HepG2 (cell line): ENCODE data around the gene LAMA5. TPM values are rescaled to one million over a fixed set of nuclear protein-coding genes. Genes with fewer than 3 reads are reported as not detected.

ENCODE experiments used
- AKAP8 ChIP-seq: sonication (generic); formaldehyde crosslinking; IDR thresholded peaks from 2 replicates; pipeline ENCODE4 v1.5.1; 2020; ENCODE audit warnings: mild to moderate bottlenecking, missing genetic modification reagents
- BORCS8-MEF2B ChIP-seq: sonication (generic); formaldehyde crosslinking; IDR thresholded peaks from 2 replicates; pipeline ENCODE4 v1.8.0; 2022; ENCODE audit warnings: mild to moderate bottlenecking, missing genetic modification reagents
- FOXA3 ChIP-seq: IDR thresholded peaks from 2 replicates; pipeline ENCODE4 v1.6.1; 2016; ENCODE audit warnings: missing genetic modification reagents, missing compliant biosample characterization
- GATAD1 ChIP-seq: IDR thresholded peaks from 2 replicates; pipeline ENCODE4 v1.6.1; 2016; ENCODE audit warnings: missing genetic modification reagents, missing compliant biosample characterization
- HMGXB4 ChIP-seq, 2 experiments: sonication (generic) in 1 of 2; formaldehyde crosslinking in 1 of 2; IDR thresholded peaks; 2 replicates each; pipeline versions ENCODE4 v1.4.0 to v1.6.1; 2018 to 2020; ENCODE audit warnings: missing genetic modification reagents in 2 of 2, borderline replicate concordance in 1 of 2, low read depth in 1 of 2, mild to moderate bottlenecking in 1 of 2, missing biosample characterization in 1 of 2
- ISL2 ChIP-seq: sonication (generic); formaldehyde crosslinking; IDR thresholded peaks from 2 replicates; pipeline ENCODE4 v1.5.0; 2020; ENCODE audit warnings: missing genetic modification reagents
- MAZ ChIP-seq, 2 experiments: sonication (generic) in 1 of 2; formaldehyde crosslinking in 1 of 2; IDR thresholded peaks; 2 replicates each; pipeline versions ENCODE4 v1.5.0 to v1.6.1; 2012 to 2020; ENCODE audit warnings: low read depth in 2 of 2, mild to moderate bottlenecking in 2 of 2, borderline replicate concordance in 1 of 2, improper control_type of control experiment in 1 of 2, low read length in 1 of 2, missing genetic modification reagents in 1 of 2, moderate library complexity in 1 of 2
- MYC ChIP-seq: sonication (generic); formaldehyde crosslinking; IDR thresholded peaks from 2 replicates; pipeline ENCODE4 v1.9.0; 2021; ENCODE audit warnings: missing genetic modification reagents, borderline replicate concordance
- PHF21A ChIP-seq: sonication (generic); formaldehyde crosslinking; IDR thresholded peaks from 2 replicates; pipeline ENCODE4 v1.5.0; 2020; ENCODE audit warnings: mild to moderate bottlenecking, missing genetic modification reagents
- TBX2 ChIP-seq: sonication (generic); formaldehyde crosslinking; IDR thresholded peaks from 2 replicates; pipeline ENCODE4 v1.5.0; 2020; ENCODE audit warnings: missing genetic modification reagents, mild to moderate bottlenecking, borderline replicate concordance
- THYN1 ChIP-seq: sonication (generic); formaldehyde crosslinking; IDR thresholded peaks from 2 replicates; pipeline ENCODE4 v1.8.1; 2023; ENCODE audit warnings: low read depth, mild to moderate bottlenecking, moderate library complexity, missing genetic modification reagents, borderline replicate concordance
- U2AF2 ChIP-seq: fragments of 200-400 bp; formaldehyde crosslinking; IDR thresholded peaks from 2 replicates; pipeline ENCODE4 v1.6.1; 2017; ENCODE audit warnings: low read depth, mild to moderate bottlenecking, low read length
- YEATS2 ChIP-seq: sonication (generic); formaldehyde crosslinking; IDR thresholded peaks from 2 replicates; pipeline ENCODE4 v1.4.0; 2020; ENCODE audit warnings: missing genetic modification reagents, borderline replicate concordance
- ZFP36 ChIP-seq: fragments of 150-350 bp; IDR thresholded peaks from 2 replicates; pipeline ENCODE4 v1.6.1; 2018; ENCODE audit warnings: borderline replicate concordance, low read length, low read depth; ENCODE audit not compliant: partially characterized antibody
- ZNF589 ChIP-seq: sonication (generic); formaldehyde crosslinking; conservative IDR thresholded peaks from 2 replicates; pipeline ENCODE4 v1.8.0; 2022; ENCODE audit warnings: mild to moderate bottlenecking, moderate library complexity, missing genetic modification reagents
- ZNF768 ChIP-seq: sonication (generic); formaldehyde crosslinking; IDR thresholded peaks from 2 replicates; pipeline ENCODE4 v1.4.0; 2020; ENCODE audit warnings: missing genetic modification reagents
- ZNF776 ChIP-seq: sonication (generic); formaldehyde crosslinking; IDR thresholded peaks from 2 replicates; pipeline ENCODE4 v1.4.0; 2020; ENCODE audit warnings: mild to moderate bottlenecking, missing genetic modification reagents
- ZNF800 ChIP-seq: sonication (generic); formaldehyde crosslinking; IDR thresholded peaks from 2 replicates; pipeline ENCODE4 v1.4.0; 2020; ENCODE audit warnings: missing genetic modification reagents
- polyA plus RNA-seq, 8 experiments: library from polyadenylated mRNA; depleted of rRNA in 3 of 8; stranded (reverse) in 7 of 8; unstranded in 1 of 8; fragments of >200 nt; fragmentation: Illumina TruSeq in 4 of 8; extraction: Trizol in 4 of 8; gene quantifications; 2 replicates each; pipeline versions ENCODE4 v1.2.1 to v1.2.3, GENCODE V29; 2011 to 2016; ENCODE audit warnings: low read depth in 4 of 8, missing spikeins in 1 of 8, mixed read lengths in 1 of 8; ENCODE audit not compliant: insufficient read depth in 1 of 8
- total RNA-seq, 5 experiments: library from RNA; depleted of rRNA; stranded (reverse); fragments of >200 nt; fragmentation: Illumina TruSeq; extraction: Trizol; gene quantifications; 2 replicates each; pipeline ENCODE4 v1.2.3, GENCODE V29; 2016; ENCODE audit warnings: low read depth in 1 of 5
- TF ChIP-seq, protein P1 (sequence below): sonication (generic); formaldehyde crosslinking; IDR thresholded peaks from 2 replicates; pipeline ENCODE4 v1.9.0; 2022; ENCODE audit warnings: low read depth, missing genetic modification reagents
- TF ChIP-seq, protein P2 (sequence below): sonication (generic); formaldehyde crosslinking; IDR thresholded peaks from 2 replicates; pipeline ENCODE4 v1.5.1; 2020; ENCODE audit warnings: mild to moderate bottlenecking, missing genetic modification reagents, borderline replicate concordance

Gene LAMA5
- total and polyA plus RNA-seq, 2 of the 13 experiments (the other 11 are each of a cell fraction or from before 2014, with no cell fraction given), result 21.0 to 44.7 TPM

DNA sequence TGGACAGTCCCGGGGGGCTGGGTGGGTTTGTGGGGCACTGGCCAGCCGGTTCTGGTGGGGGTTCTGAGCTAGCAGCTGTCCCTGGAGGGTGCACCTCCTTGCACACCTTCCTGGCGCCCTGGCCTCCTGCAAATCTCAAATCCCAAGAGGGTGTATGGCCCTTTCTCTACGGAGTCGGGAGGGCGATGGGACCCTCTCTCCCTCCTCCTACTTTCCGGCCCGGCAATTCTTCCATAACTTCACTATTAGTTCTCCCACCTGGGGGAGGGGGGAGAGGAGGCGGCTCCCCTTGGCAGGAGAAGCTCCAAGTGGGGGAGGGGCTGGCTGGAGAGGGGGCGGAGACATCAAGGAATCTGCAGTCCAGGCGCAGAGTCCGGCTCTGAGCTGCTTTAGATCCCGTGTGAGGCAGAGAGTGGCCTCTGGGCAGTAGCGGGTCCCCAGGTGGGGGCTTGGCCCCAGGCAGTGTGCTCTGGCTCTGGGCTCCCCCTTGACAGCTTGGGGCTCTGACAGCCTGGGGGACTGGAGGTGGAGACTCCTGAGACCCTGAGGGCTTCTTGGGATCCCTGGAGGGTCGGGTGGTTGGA, 1.4 kb upstream of the LAMA5 start (continued):
- no peak for TF ChIP-seq ZNF768 (CRISPR knock-in tag)
- TF ChIP-seq YEATS2 (CRISPR knock-in tag), result peak; percentile 14; the same call in 1 of the 2 replicates
- TF ChIP-seq THYN1, result 0 out of 2 replicates have a peak, but pooled peaks have one; percentile 66
- TF ChIP-seq, protein P1, sequence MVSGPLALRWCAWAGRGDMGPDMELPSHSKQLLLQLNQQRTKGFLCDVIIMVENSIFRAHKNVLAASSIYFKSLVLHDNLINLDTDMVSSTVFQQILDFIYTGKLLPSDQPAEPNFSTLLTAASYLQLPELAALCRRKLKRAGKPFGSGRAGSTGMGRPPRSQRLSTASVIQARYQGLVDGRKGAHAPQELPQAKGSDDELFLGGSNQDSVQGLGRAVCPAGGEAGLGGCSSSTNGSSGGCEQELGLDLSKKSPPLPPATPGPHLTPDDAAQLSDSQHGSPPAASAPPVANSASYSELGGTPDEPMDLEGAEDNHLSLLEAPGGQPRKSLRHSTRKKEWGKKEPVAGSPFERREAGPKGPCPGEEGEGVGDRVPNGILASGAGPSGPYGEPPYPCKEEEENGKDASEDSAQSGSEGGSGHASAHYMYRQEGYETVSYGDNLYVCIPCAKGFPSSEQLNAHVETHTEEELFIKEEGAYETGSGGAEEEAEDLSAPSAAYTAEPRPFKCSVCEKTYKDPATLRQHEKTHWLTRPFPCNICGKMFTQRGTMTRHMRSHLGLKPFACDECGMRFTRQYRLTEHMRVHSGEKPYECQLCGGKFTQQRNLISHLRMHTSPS (CRISPR knock-in tag), result peak; percentile 33; the same call in 1 of the 2 replicates
- no peak for TF ChIP-seq ZNF776 (CRISPR knock-in tag)
- TF ChIP-seq PHF21A (CRISPR knock-in tag), result peak; percentile 64; the same call in 1 of the 2 replicates
- TF ChIP-seq TBX2 (CRISPR knock-in tag), result 0 out of 2 replicates have a peak, but pooled peaks have one; percentile 25
- peak; percentile 90 for TF ChIP-seq MAZ (IDR thresholded peaks at IDR 0.05; ENCODE audit: borderline replicate concordance, low read depth, low read length)
- peak; percentile 76 for TF ChIP-seq MAZ (CRISPR knock-in tag; IDR thresholded peaks at IDR 0.05; ENCODE audit: low read depth)
- TF ChIP-seq FOXA3 (CRISPR knock-in tag), result peak; percentile 36; the same call in 1 of the 2 replicates
- no peak for TF ChIP-seq ZNF800 (CRISPR knock-in tag)
- peak; percentile 64 for TF ChIP-seq ISL2 (CRISPR knock-in tag)
- TF ChIP-seq ZNF589 (CRISPR knock-in tag), result peak; percentile 63; the same call in 1 of the 2 replicates
- peak; percentile 61 to 73; a peak in 3 of 4 replicates for TF ChIP-seq HMGXB4 (CRISPR knock-in tag; IDR thresholded peaks at IDR 0.05; ENCODE audit: borderline replicate concordance in 1 of 2, low read depth in 1 of 2)
- no peak for TF ChIP-seq U2AF2
- no peak; the same call in 1 of the 2 replicates for TF ChIP-seq MYC (CRISPR knock-in tag)
- peak; percentile 76 for TF ChIP-seq BORCS8-MEF2B
- peak; percentile 70; the same call in 1 of the 2 replicates for TF ChIP-seq AKAP8
- TF ChIP-seq ZFP36, result no peak
- TF ChIP-seq, protein P2, sequence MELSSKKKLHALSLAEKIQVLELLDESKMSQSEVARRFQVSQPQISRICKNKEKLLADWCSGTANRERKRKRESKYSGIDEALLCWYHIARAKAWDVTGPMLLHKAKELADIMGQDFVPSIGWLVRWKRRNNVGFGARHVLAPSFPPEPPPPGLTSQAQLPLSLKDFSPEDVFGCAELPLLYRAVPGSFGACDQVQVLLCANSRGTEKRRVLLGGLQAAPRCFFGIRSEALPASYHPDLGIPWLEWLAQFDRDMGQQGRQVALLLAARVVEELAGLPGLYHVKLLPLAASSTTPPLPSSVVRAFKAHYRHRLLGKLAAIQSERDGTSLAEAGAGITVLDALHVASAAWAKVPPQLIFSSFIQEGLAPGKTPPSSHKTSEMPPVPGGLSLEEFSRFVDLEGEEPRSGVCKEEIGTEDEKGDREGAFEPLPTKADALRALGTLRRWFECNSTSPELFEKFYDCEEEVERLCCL (CRISPR knock-in tag), result 0 out of 2 replicates have a peak, but pooled peaks have one; percentile 10
- TF ChIP-seq GATAD1, result peak; percentile 8; the same call in 1 of the 2 replicates
